ENCODE results near the gene FOXQ1. TPM values are rescaled to one million over a fixed set of nuclear protein-coding genes. Genes with fewer than 3 reads are reported as not detected.

The FOXQ1 gene
- total and polyA plus RNA-seq, 2 of the 13 experiments (the other 11 are each of a cell fraction or from before 2014, with no cell fraction given), result 35.2 to 39.8 TPM

GRCh38 chr6:1313767-1314503 lies 2.0 kb downstream of the FOXQ1 start (continued):
- TF ChIP-seq HES4 (CRISPR knock-in tag; IDR thresholded peaks at IDR 0.05; ENCODE audit: borderline replicate concordance) (peak; percentile 35; the same call in 1 of the 2 replicates), ZNF12 (CRISPR knock-in tag; IDR thresholded peaks at IDR 0.05) (no peak), SNAPC5 (CRISPR knock-in tag; IDR thresholded peaks at IDR 0.05; ENCODE audit: borderline replicate concordance) (0 out of 2 replicates have a peak, but pooled peaks have one; percentile 78), SCMH1 (CRISPR knock-in tag; IDR thresholded peaks at IDR 0.05; ENCODE audit: borderline replicate concordance) (no peak), ZNF232 (CRISPR knock-in tag; IDR thresholded peaks at IDR 0.05; ENCODE audit: borderline replicate concordance) (0 out of 2 replicates have a peak, but pooled peaks have one; percentile 67), ZBTB7B (CRISPR knock-in tag; IDR thresholded peaks at IDR 0.05) (0 out of 2 replicates have a peak, but pooled peaks have one; percentile 3), KLF6 (CRISPR knock-in tag; IDR thresholded peaks at IDR 0.05) (peak; percentile 79; the same call in 1 of the 2 replicates), ZNF496 (CRISPR knock-in tag; IDR thresholded peaks at IDR 0.05; ENCODE audit: insufficient replicate concordance) (no peak), ZNF205 (CRISPR knock-in tag; IDR thresholded peaks at IDR 0.05) (no peak), PHF8 (CRISPR knock-in tag; IDR thresholded peaks at IDR 0.05) (peak; percentile 36; the same call in 1 of the 2 replicates), PBX2 (CRISPR knock-in tag; IDR thresholded peaks at IDR 0.05) (no peak), ZNF841 (CRISPR knock-in tag; IDR thresholded peaks at IDR 0.05; ENCODE audit: borderline replicate concordance) (0 out of 2 replicates have a peak, but pooled peaks have one; percentile 36), MIXL1 (CRISPR knock-in tag; IDR thresholded peaks at IDR 0.05) (no peak), HMGXB3 (CRISPR knock-in tag; IDR thresholded peaks at IDR 0.05; ENCODE audit: borderline replicate concordance) (no peak), CREBL2 (CRISPR knock-in tag; IDR thresholded peaks at IDR 0.05; ENCODE audit: borderline replicate concordance) (no peak), SMAD3 (CRISPR knock-in tag; IDR thresholded peaks at IDR 0.05) (no peak), ZBTB42 (CRISPR knock-in tag; IDR thresholded peaks at IDR 0.05) (0 out of 2 replicates have a peak, but pooled peaks have one; percentile 66), CBX1 (IDR thresholded peaks at IDR 0.05; ENCODE audit: low read depth) (no peak), ZFYVE20 (CRISPR knock-in tag; IDR thresholded peaks at IDR 0.05; ENCODE audit: borderline replicate concordance, low read depth) (0 out of 2 replicates have a peak, but pooled peaks have one; percentile 50), POLR2G (IDR thresholded peaks at IDR 0.05; ENCODE audit: low read depth, low read length) (peak; percentile 81), ZFY (CRISPR knock-in tag; IDR thresholded peaks at IDR 0.05) (peak; percentile 70), ZNF709 (CRISPR knock-in tag; IDR thresholded peaks at IDR 0.05) (0 out of 2 replicates have a peak, but pooled peaks have one; percentile 12), ZFP62 (CRISPR knock-in tag; IDR thresholded peaks at IDR 0.05) (no peak), ZNF329 (CRISPR knock-in tag; IDR thresholded peaks at IDR 0.05; ENCODE audit: low read depth) (0 out of 2 replicates have a peak, but pooled peaks have one; percentile 43), ZNF670 (CRISPR knock-in tag; IDR thresholded peaks at IDR 0.05; ENCODE audit: borderline replicate concordance) (no peak)
